GM23338 (cell line): ENCODE results near the gene NXPH2. TPM values are rescaled to one million over a fixed set of nuclear protein-coding genes. Genes with fewer than 3 reads are reported as not detected.

Experiments used
- ATAC-seq: fragments of 200-7000 bp; cut with Tn5 transposase; 3 replicates; pipeline ENCODE4 v1.9.1; 2020
- DNase-seq: peaks from one replicate; pipeline ENCODE4 v3.0.0-alpha.2; 2015; ENCODE audit warnings: low spot score
- H2AFZ ChIP-seq: fragments of 200-600 bp; sonication (generic); 2 replicates; pipeline ENCODE4 v1.8.0; 2016; ENCODE audit warnings: antibody characterized with exemption, mild to moderate bottlenecking, moderate library complexity
- H3F3A ChIP-seq: fragments of 200-600 bp; sonication (generic); replicated peaks from 2 replicates; pipeline ENCODE4 v1.8.0; 2017; ENCODE audit warnings: antibody characterized with exemption, mixed run types, low read depth
- H3K27ac ChIP-seq: fragments of 200-600 bp; sonication (generic); 2 replicates; pipeline ENCODE4 v1.6.1; 2016; ENCODE audit warnings: low read depth
- H3K27me3 ChIP-seq: fragments of 200-600 bp; sonication (generic); 2 replicates; pipeline ENCODE4 v1.8.0; 2016; ENCODE audit warnings: mild to moderate bottlenecking, mixed run types, moderate library complexity; ENCODE audit not compliant: insufficient read depth
- H3K36me3 ChIP-seq: fragments of 200-600 bp; sonication (generic); 2 replicates; pipeline ENCODE4 v1.8.0; 2016; ENCODE audit warnings: mild to moderate bottlenecking; ENCODE audit not compliant: insufficient read depth
- H3K4me1 ChIP-seq: fragments of 200-600 bp; sonication (generic); 2 replicates; pipeline ENCODE4 v1.8.0; 2016; ENCODE audit warnings: mild to moderate bottlenecking, moderate library complexity; ENCODE audit not compliant: insufficient read depth
- H3K4me2 ChIP-seq: fragments of 200-600 bp; sonication (generic); 2 replicates; pipeline ENCODE4 v1.7.1; 2017; ENCODE audit warnings: mixed run types
- H3K4me3 ChIP-seq: fragments of 200-600 bp; sonication (generic); 2 replicates; pipeline ENCODE4 v1.6.1; 2016; ENCODE audit warnings: mixed run types
- H3K79me2 ChIP-seq: fragments of 200-600 bp; sonication (generic); replicated peaks from 2 replicates; pipeline ENCODE4 v1.8.0; 2017; ENCODE audit warnings: mild to moderate bottlenecking; ENCODE audit not compliant: insufficient read depth
- H3K9me2 ChIP-seq: fragments of 200-600 bp; sonication (generic); 2 replicates; pipeline ENCODE4 v1.8.0; 2017; ENCODE audit not compliant: insufficient read depth
- H4K20me1 ChIP-seq: fragments of 200-600 bp; sonication (generic); replicated peaks from 2 replicates; pipeline ENCODE4 v1.8.0; 2017; ENCODE audit warnings: mild to moderate bottlenecking; ENCODE audit not compliant: insufficient read depth
- H3K27ac Mint-ChIP-seq: 2 replicates; pipeline ENCODE4 v1.8.0; 2020; ENCODE audit warnings: inconsistent platforms, mild to moderate bottlenecking, moderate library complexity, mixed read lengths
- H3K27me3 Mint-ChIP-seq: 3 replicates; pipeline ENCODE4 v1.8.0; 2022; ENCODE audit warnings: low read depth, mild to moderate bottlenecking, moderate library complexity, mixed read lengths, inconsistent platforms; ENCODE audit not compliant: insufficient read depth, poor library complexity
- H3K36me3 Mint-ChIP-seq: 3 replicates; pipeline ENCODE4 v1.8.0; 2021; ENCODE audit warnings: low read depth, mild to moderate bottlenecking, inconsistent platforms, moderate library complexity, mixed read lengths
- H3K4me1 Mint-ChIP-seq: 3 replicates; pipeline ENCODE4 v1.8.0; 2020; ENCODE audit warnings: mild to moderate bottlenecking, inconsistent platforms, mixed read lengths
- H3K4me3 Mint-ChIP-seq: 3 replicates; pipeline ENCODE4 v1.8.0; 2021; ENCODE audit warnings: moderate library complexity, mild to moderate bottlenecking, inconsistent platforms, mixed read lengths
- H3K9me3 Mint-ChIP-seq: 3 replicates; pipeline ENCODE4 v1.8.0; 2020; ENCODE audit warnings: moderate library complexity, mild to moderate bottlenecking, inconsistent platforms, mixed read lengths
- CREB1 ChIP-seq: fragments of 250-450 bp; sonication (Bioruptor Pico); IDR thresholded peaks from 2 replicates; pipeline ENCODE4 v1.5.0; 2020; ENCODE audit warnings: low read depth, mild to moderate bottlenecking, moderate library complexity
- CTCF ChIP-seq, 2 experiments: fragments of 200-600 bp in 1 of 2; sonication (generic) in 1 of 2; conservative IDR thresholded peaks; 2 replicates each; pipeline versions ENCODE4 v1.5.1 to v1.6.1; 2016 to 2017; ENCODE audit warnings: antibody characterized with exemption in 2 of 2, low read depth in 2 of 2, mild to moderate bottlenecking in 2 of 2, moderate library complexity in 1 of 2
- ETS1 ChIP-seq: IDR thresholded peaks from 2 replicates; pipeline ENCODE4 v1.6.1; 2016; ENCODE audit warnings: antibody characterized with exemption
- EZH2 ChIP-seq: fragments of 200-600 bp; sonication (generic); IDR thresholded peaks from one replicate; pipeline ENCODE4 v1.8.0; 2017; ENCODE audit warnings: antibody characterized with exemption, mild to moderate bottlenecking, low read depth; ENCODE audit not compliant: unreplicated experiment
- EZH2phosphoT487 ChIP-seq: fragments of 200-600 bp; sonication (generic); IDR thresholded peaks from one replicate; pipeline ENCODE4 v1.8.1; 2018; ENCODE audit warnings: antibody characterized with exemption; ENCODE audit not compliant: unreplicated experiment
- JUNB ChIP-seq: IDR thresholded peaks from one replicate; pipeline ENCODE4 v1.6.1; 2016; ENCODE audit warnings: antibody characterized with exemption; ENCODE audit not compliant: unreplicated experiment
- NANOG ChIP-seq: IDR thresholded peaks from 2 replicates; pipeline ENCODE4 v1.6.1; 2016; ENCODE audit warnings: antibody characterized with exemption, borderline replicate concordance
- POLR2AphosphoS5 ChIP-seq: IDR thresholded peaks from 2 replicates; pipeline ENCODE4 v1.6.1; 2016; ENCODE audit warnings: antibody characterized with exemption, low read depth
- REST ChIP-seq: IDR thresholded peaks from one replicate; pipeline ENCODE4 v1.6.1; 2018; ENCODE audit warnings: antibody characterized with exemption; ENCODE audit not compliant: unreplicated experiment
- STAT1 ChIP-seq: IDR thresholded peaks from one replicate; pipeline ENCODE4 v1.6.1; 2016; ENCODE audit warnings: antibody characterized with exemption; ENCODE audit not compliant: unreplicated experiment
- ZNF114 ChIP-seq: fragments of 250-450 bp; sonication (Bioruptor Pico); IDR thresholded peaks from 2 replicates; pipeline ENCODE4 v1.5.0; 2020; ENCODE audit warnings: mild to moderate bottlenecking, moderate library complexity
- ZNF331 ChIP-seq: fragments of 250-450 bp; sonication (Bioruptor Pico); IDR thresholded peaks from 2 replicates; pipeline ENCODE4 v1.5.0; 2020; ENCODE audit warnings: low read depth, mild to moderate bottlenecking, moderate library complexity
- ZNF462 ChIP-seq: fragments of 250-450 bp; sonication (Bioruptor Pico); IDR thresholded peaks from 2 replicates; pipeline ENCODE4 v1.5.0; 2020; ENCODE audit warnings: mild to moderate bottlenecking, moderate library complexity
- polyA plus RNA-seq: library from polyadenylated mRNA; unstranded; fragments of >200 nt; fragmentation: Nextera tagmentation; extraction: Ambion mirVana; gene quantifications from 2 replicates; pipeline ENCODE4 v1.2.1, GENCODE V29; 2016
- total RNA-seq: library from RNA; depleted of rRNA; stranded (reverse); fragments of >200 nt; shearing (Covaris generic); gene quantifications from 2 replicates; pipeline ENCODE4 v1.2.3, GENCODE V29; 2014

The NXPH2 gene
- total and polyA plus RNA-seq, 2 experiments from 2014 or later, result 2.7 to 8.3 TPM

GRCh38 chr2:138698428-138698827 is 81.8 kb downstream of the NXPH2 start:
- no peak overlapping the region for H3K27ac ChIP-seq
- H3K9me2 ChIP-seq, result no peaks in the 10 kb centered on the region
- no peaks in the 10 kb centered on the region for H3K9me3 Mint-ChIP-seq
- peaks cover 3% of the 10 kb centered on the region for H3K27me3 Mint-ChIP-seq
- H3F3A ChIP-seq, result no peaks in the 10 kb centered on the region
- H3K79me2 ChIP-seq, result no peaks in the 10 kb centered on the region
- H3K4me3 Mint-ChIP-seq, result no peak overlapping the region
- peaks cover 16% of the 10 kb centered on the region for H3K4me1 Mint-ChIP-seq
- no peak for ATAC-seq
- no peaks in the 10 kb centered on the region for H4K20me1 ChIP-seq
- no peaks in the 10 kb centered on the region for H3K36me3 Mint-ChIP-seq
- no peaks in the 10 kb centered on the region for H3K36me3 ChIP-seq
- TF ChIP-seq ZNF114 (CRISPR knock-in tag) (no peak), CREB1 (CRISPR knock-in tag) (no peak), POLR2AphosphoS5 (no peak), ETS1 (no peak), REST (no peak), JUNB (no peak), ZNF331 (CRISPR knock-in tag) (no peak), NANOG (no peak), STAT1 (no peak), ZNF462 (no peak), EZH2 (no peak), EZH2phosphoT487 (no peak), CTCF (conservative IDR thresholded peaks at IDR 0.05; ENCODE audit: low read depth in 2 of 2) (no peak)
- peak overlapping the region; percentile 43 for H3K27ac Mint-ChIP-seq
- no peaks in the 10 kb centered on the region for H3K27me3 ChIP-seq
- H2AFZ ChIP-seq, result no peak overlapping the region
- no peak overlapping the region for H3K4me3 ChIP-seq
- H3K4me2 ChIP-seq, result no peak overlapping the region
- peaks cover 12% of the 10 kb centered on the region for H3K4me1 ChIP-seq
- no peak for DNase-seq
